Stimulated activated CD8-positive, alpha-beta memory T cell treated with anti-CD3 and anti-CD28 coated beads, Interleukin-4, amount 100 ng/mL, for 24 hours (primary cell): ENCODE measurements around the gene ZFC3H1.

ENCODE experiments used
- DNase-seq: peaks from one replicate; pipeline ENCODE4 v3.0.0-alpha.2; 2020; ENCODE audit warnings: low read depth

Gene ZFC3H1

GRCh38 chr12:71626768-71627167, 36.9 kb downstream of the ZFC3H1 start:
- DNase-seq, result no peak

GRCh38 chr12:71626098-71626497, 37.5 kb downstream of the ZFC3H1 start:
- no peak for DNase-seq

GRCh38 chr12:71625476-71625875, 38.2 kb downstream of the ZFC3H1 start:
- no peak for DNase-seq

GRCh38 chr12:71621938-71622337, 41.7 kb downstream of the ZFC3H1 start:
- no peak for DNase-seq

GRCh38 chr12:71610031-71610795, 53.4 kb downstream of the ZFC3H1 start:
- no peak for DNase-seq

- no peak for DNase-seq
These were observed 55.9 kb downstream of the ZFC3H1 start for GRCh38 chr12:71607494-71608330.

- no peak for DNase-seq
These were observed 58.6 kb downstream of the ZFC3H1 start for GRCh38 chr12:71605039-71605438.

GRCh38 chr12:71602761-71603577, 60.7 kb downstream of the ZFC3H1 start:
- no peak for DNase-seq

GRCh38 chr12:71601546-71601945, 62.1 kb downstream of the ZFC3H1 start:
- DNase-seq, result no peak

GRCh38 chr12:71599210-71599609, 64.4 kb downstream of the ZFC3H1 start:
- DNase-seq, result no peak

- DNase-seq, result no peak
These were observed 69.3 kb downstream of the ZFC3H1 start for GRCh38 chr12:71594214-71594948.

- no peak for DNase-seq
These were observed 70.8 kb downstream of the ZFC3H1 start for GRCh38 chr12:71592841-71593240.

- DNase-seq, result no peak
These were observed 72.0 kb downstream of the ZFC3H1 start for GRCh38 chr12:71591601-71592000.

GRCh38 chr12:71589478-71589881, 74.2 kb downstream of the ZFC3H1 start:
- no peak for DNase-seq

GRCh38 chr12:71587012-71587411, 76.6 kb downstream of the ZFC3H1 start:
- no peak for DNase-seq

GRCh38 chr12:71585218-71585617, 78.4 kb downstream of the ZFC3H1 start:
- no peak for DNase-seq

- DNase-seq, result no peak
These were observed 79.3 kb downstream of the ZFC3H1 start for GRCh38 chr12:71584356-71584755.

GRCh38 chr12:71582925-71583324, 80.7 kb downstream of the ZFC3H1 start:
- DNase-seq, result no peak

GRCh38 chr12:71581206-71581605, 82.4 kb downstream of the ZFC3H1 start:
- no peak for DNase-seq

GRCh38 chr12:71578694-71579258, 84.9 kb downstream of the ZFC3H1 start:
- no peak for DNase-seq

- DNase-seq, result no peak
These were observed 87.2 kb downstream of the ZFC3H1 start for GRCh38 chr12:71576496-71576895.
